Prostate gland (tissue), 2 donors: ENCODE data around the gene SFI1.

ENCODE experiments used
- CTCF ChIP-seq, 4 experiments: fragments of 200-600 bp in 2 of 4; fragments of 450-650 bp in 2 of 4; sonication (generic) in 2 of 4; IDR thresholded peaks; 1 replicate in 3 of 4; 2 replicates in 1 of 4; pipeline ENCODE4 v1.5.1; 2016 to 2019; ENCODE audit warnings: antibody characterized with exemption in 4 of 4, mild to moderate bottlenecking in 2 of 4, moderate library complexity in 2 of 4
- POLR2A ChIP-seq: fragments of 450-650 bp; IDR thresholded peaks from one replicate; pipeline ENCODE4 v1.6.1; 2016; ENCODE audit warnings: antibody characterized with exemption, mild to moderate bottlenecking
- POLR2AphosphoS5 ChIP-seq: sonication (generic); formaldehyde crosslinking; IDR thresholded peaks from one replicate; pipeline ENCODE4 v1.6.1; 2017; ENCODE audit warnings: antibody characterized with exemption

GRCh38 chr22:31465307-31465706 lies 31.0 kb upstream of the SFI1 start:
- TF ChIP-seq CTCF (IDR thresholded peaks at IDR 0.05) (no peak), POLR2AphosphoS5 (no peak), POLR2A (no peak)
